Neuronal stem cell (in vitro differentiated cells): ENCODE results near the gene HPCAL1.
A peak's percentile ranks its signal among the peaks of the same experiment; 100 is the strongest.

Experiments used
- DNase-seq: peaks from one replicate; pipeline ENCODE4 v3.0.0-alpha.2; 2013; ENCODE audit warnings: low spot score
- H2AFZ ChIP-seq: one replicate; pipeline ENCODE4 v1.6.1; 2013; ENCODE audit warnings: mild to moderate bottlenecking, low read length, inconsistent platforms
- H2AK5ac ChIP-seq: 2 replicates; pipeline ENCODE4 v1.6.1; 2013; ENCODE audit warnings: low read depth, mild to moderate bottlenecking, inconsistent platforms, low read length, moderate library complexity, mixed read lengths
- H2BK120ac ChIP-seq: 2 replicates; pipeline ENCODE4 v1.6.1; 2013; ENCODE audit warnings: low read depth, mild to moderate bottlenecking, inconsistent platforms, low read length, moderate library complexity, mixed read lengths
- H2BK12ac ChIP-seq: one replicate; pipeline ENCODE4 v1.6.1; 2013; ENCODE audit warnings: low read length, inconsistent platforms
- H2BK15ac ChIP-seq: 2 replicates; pipeline ENCODE4 v1.6.1; 2013; ENCODE audit warnings: mild to moderate bottlenecking, low read length, inconsistent platforms, mixed read lengths
- H2BK5ac ChIP-seq: one replicate; pipeline ENCODE4 v1.6.1; 2013; ENCODE audit warnings: inconsistent platforms, mild to moderate bottlenecking, low read length, moderate library complexity
- H3K14ac ChIP-seq: one replicate; pipeline ENCODE4 v1.6.1; 2013; ENCODE audit warnings: low read length, inconsistent platforms
- H3K18ac ChIP-seq: 2 replicates; pipeline ENCODE4 v1.6.1; 2013; ENCODE audit warnings: low read length, inconsistent platforms
- H3K23ac ChIP-seq: 2 replicates; pipeline ENCODE4 v1.6.1; 2013; ENCODE audit warnings: low read depth, mild to moderate bottlenecking, mixed read lengths, low read length, inconsistent platforms; ENCODE audit not compliant: poor library complexity
- H3K27ac ChIP-seq: replicated peaks from 3 replicates; pipeline ENCODE4 v1.5.1; 2013; ENCODE audit warnings: low read length, inconsistent platforms
- H3K27me3 ChIP-seq, 3 experiments: 2 replicates each; pipeline ENCODE4 v1.6.1; 2013; ENCODE audit warnings: low read length in 3 of 3, mild to moderate bottlenecking in 2 of 3, inconsistent platforms in 1 of 3, low read depth in 1 of 3, mixed read lengths in 1 of 3, moderate library complexity in 1 of 3; ENCODE audit not compliant: control insufficient read depth in 3 of 3, insufficient read depth in 3 of 3
- H3K36me3 ChIP-seq, 2 donors: replicated peaks in 1 of 2; 2 replicates each; pipeline ENCODE4 v1.6.1; 2013; ENCODE audit warnings: low read length in 2 of 2; ENCODE audit not compliant: control insufficient read depth in 2 of 2, insufficient read depth in 2 of 2
- H3K4ac ChIP-seq: 2 replicates; pipeline ENCODE4 v1.6.1; 2013; ENCODE audit warnings: inconsistent platforms, mild to moderate bottlenecking, low read length, moderate library complexity
- H3K4me1 ChIP-seq, 2 donors: 1 replicate in 1 of 2; 2 replicates in 1 of 2; pipeline ENCODE4 v1.6.1; 2013; ENCODE audit warnings: low read length in 2 of 2, low read depth in 1 of 2; ENCODE audit not compliant: control insufficient read depth in 2 of 2, insufficient read depth in 1 of 2
- H3K4me2 ChIP-seq: one replicate; pipeline ENCODE4 v1.6.1; 2013; ENCODE audit warnings: mild to moderate bottlenecking, low read length, inconsistent platforms; ENCODE audit not compliant: insufficient read depth, poor library complexity, severe bottlenecking
- H3K4me3 ChIP-seq, 2 donors: 2 replicates each; pipeline ENCODE4 v1.5.1; 2013; ENCODE audit warnings: low read length in 2 of 2, mild to moderate bottlenecking in 2 of 2, inconsistent platforms in 1 of 2, moderate library complexity in 1 of 2
- H3K79me1 ChIP-seq: one replicate; pipeline ENCODE4 v1.6.1; 2013; ENCODE audit warnings: low read depth, mild to moderate bottlenecking, inconsistent platforms, low read length, moderate library complexity
- H3K9ac ChIP-seq: one replicate; pipeline ENCODE4 v1.6.1; 2013; ENCODE audit warnings: mild to moderate bottlenecking, low read depth, low read length, inconsistent platforms; ENCODE audit not compliant: poor library complexity
- H3K9me3 ChIP-seq, 2 donors: replicated peaks in 1 of 2; 2 replicates each; pipeline versions ENCODE3 to v1.6.1; 2013; ENCODE audit warnings: low read length in 2 of 2, mild to moderate bottlenecking in 2 of 2, inconsistent platforms in 1 of 2, low read depth in 1 of 2, mixed read lengths in 1 of 2, moderate library complexity in 1 of 2; ENCODE audit not compliant: control insufficient read depth in 2 of 2, insufficient read depth in 1 of 2
- H4K8ac ChIP-seq: one replicate; pipeline ENCODE4 v1.6.1; 2013; ENCODE audit warnings: low read depth, mild to moderate bottlenecking, inconsistent platforms, low read length, moderate library complexity
- H4K91ac ChIP-seq: one replicate; pipeline ENCODE4 v1.6.1; 2013; ENCODE audit warnings: low read length, low read depth, mild to moderate bottlenecking, inconsistent platforms; ENCODE audit not compliant: poor library complexity
- WGBS, 2 donors: extraction: QIAGEN DNeasy Blood & Tissue Kit; methylation state at CpG; one replicate each; pipeline ENCODE4 v1.1.7; 2013; ENCODE audit warnings: missing lambda C conversion rate in 2 of 2, mixed read lengths in 1 of 2; ENCODE audit not compliant: insufficient read length in 2 of 2, insufficient replicate concordance in 1 of 2; ENCODE audit errors: extremely low coverage in 2 of 2; 5-methylcytosine and 5-hydroxymethylcytosine counted together

HPCAL1 gene

DNA sequence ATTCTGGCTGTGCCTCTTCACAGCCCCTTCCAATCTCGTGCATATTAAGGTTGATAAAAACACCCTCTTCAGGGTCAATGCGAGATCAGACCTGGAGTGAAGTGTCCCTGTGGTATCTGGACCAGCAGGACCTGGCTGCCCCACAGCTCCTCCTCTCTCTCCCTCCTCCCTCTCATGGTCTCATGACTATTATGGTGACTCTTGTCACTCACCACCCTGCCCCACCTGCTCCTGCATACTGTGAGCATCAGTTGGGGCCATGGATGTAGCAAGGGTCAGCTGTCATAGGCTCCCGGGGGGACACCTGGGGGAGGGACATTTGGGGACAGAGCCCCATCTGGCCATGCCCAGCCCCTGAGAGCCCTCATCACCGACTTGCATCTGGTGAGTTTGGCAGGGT lies 95.2 kb downstream of the HPCAL1 start:
- H3K27me3 ChIP-seq, result no peaks in the 10 kb centered on the region
- no peak overlapping the region for H3K4me3 ChIP-seq
- no peak overlapping the region for H3K23ac ChIP-seq
- no peak overlapping the region for H3K9ac ChIP-seq
- no CpG with 5 or more reads among the region's 4 CpGs for WGBS, 2 donors
- H3K79me1 ChIP-seq, result peaks cover 3% of the 10 kb centered on the region
- no peak overlapping the region for H3K14ac ChIP-seq
- no peak for DNase-seq
- no peaks in the 10 kb centered on the region for H3K36me3 ChIP-seq
- H2BK120ac ChIP-seq, result no peak overlapping the region
- no peak overlapping the region for H3K4me2 ChIP-seq
- H4K8ac ChIP-seq, result no peak overlapping the region
- H3K9me3 ChIP-seq, result no peaks in the 10 kb centered on the region
- no peak overlapping the region for H2BK12ac ChIP-seq
- H2AK5ac ChIP-seq, result peak overlapping the region; percentile 2
- no peak overlapping the region for H4K91ac ChIP-seq
- no peak overlapping the region for H2BK15ac ChIP-seq
- no peak overlapping the region for H2BK5ac ChIP-seq
- H3K18ac ChIP-seq, result no peak overlapping the region
- H3K27ac ChIP-seq, result no peak overlapping the region
- H3K4me1 ChIP-seq, result peaks cover 0 to 6% of the 10 kb centered on the region in 2 donors
- H2AFZ ChIP-seq, result no peak overlapping the region
- H3K4ac ChIP-seq, result no peak overlapping the region

DNA sequence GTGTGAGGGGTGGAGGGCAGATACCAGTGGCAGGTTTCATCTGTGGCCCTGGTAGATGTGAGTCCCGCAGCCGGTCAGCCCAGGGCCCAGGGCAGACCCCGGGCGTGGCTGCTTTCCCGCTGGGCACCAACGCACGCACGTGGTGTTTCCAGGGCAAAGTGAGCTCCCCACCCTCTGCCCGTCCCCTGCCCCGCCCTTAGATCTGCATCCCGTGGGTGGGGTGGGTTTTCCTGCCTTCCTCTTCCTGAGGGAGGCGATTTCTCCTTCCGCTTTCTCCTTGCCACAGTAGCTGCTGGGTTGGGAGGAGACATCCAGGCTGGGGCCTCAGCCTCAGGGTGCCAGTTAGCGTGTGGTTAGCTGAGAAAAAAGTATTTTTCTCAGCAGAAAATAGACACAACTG lies 95.8 kb downstream of the HPCAL1 start:
- no peak for DNase-seq
- no peak overlapping the region for H3K18ac ChIP-seq
- peak overlapping the region; percentile 27 for H2BK120ac ChIP-seq
- H3K4me3 ChIP-seq, result no peak overlapping the region
- H3K27ac ChIP-seq, result no peak overlapping the region
- no peaks in the 10 kb centered on the region for H3K27me3 ChIP-seq
- H2BK15ac ChIP-seq, result no peak overlapping the region
- H3K4ac ChIP-seq, result no peak overlapping the region
- H2AFZ ChIP-seq, result no peak overlapping the region
- H3K9ac ChIP-seq, result no peak overlapping the region
- peak overlapping the region; percentile 61 for H3K23ac ChIP-seq
- H3K4me1 ChIP-seq, result peaks cover 0 to under 1% of the 10 kb centered on the region in 2 donors
- H4K91ac ChIP-seq, result no peak overlapping the region
- no peak overlapping the region for H2BK5ac ChIP-seq
- H3K9me3 ChIP-seq, result no peaks in the 10 kb centered on the region
- H3K4me2 ChIP-seq, result no peak overlapping the region
- no peak overlapping the region for H3K14ac ChIP-seq
- WGBS, 2 donors, result no CpG with 5 or more reads among the region's 14 CpGs
- no peak overlapping the region for H2BK12ac ChIP-seq
- peaks cover 3% of the 10 kb centered on the region for H3K79me1 ChIP-seq
- peak overlapping the region; percentile 18 for H2AK5ac ChIP-seq
- H3K36me3 ChIP-seq, result no peaks in the 10 kb centered on the region
- H4K8ac ChIP-seq, result no peak overlapping the region

DNA sequence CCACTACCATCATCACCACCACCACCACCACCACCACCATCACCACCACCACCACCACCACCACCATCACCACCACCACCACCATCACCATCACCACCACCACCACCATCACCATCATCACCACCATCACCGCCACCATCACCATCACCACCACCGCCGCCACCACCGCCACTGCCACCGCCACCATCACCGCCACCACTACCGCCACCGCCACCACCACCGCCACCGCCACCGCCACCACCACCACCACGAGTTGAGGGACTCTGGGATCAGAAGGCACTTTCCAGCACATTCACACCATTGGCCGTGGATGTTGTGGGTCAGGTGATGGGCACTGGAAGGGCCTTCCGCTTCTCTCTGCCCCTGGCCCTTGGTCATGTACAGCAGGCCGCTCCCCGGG lies 96.7 kb downstream of the HPCAL1 start:
- no peak overlapping the region for H3K4me2 ChIP-seq
- no peak overlapping the region for H3K14ac ChIP-seq
- H3K79me1 ChIP-seq, result peaks cover 3% of the 10 kb centered on the region
- no peaks in the 10 kb centered on the region for H3K36me3 ChIP-seq
- no peak overlapping the region for H4K91ac ChIP-seq
- no peaks in the 10 kb centered on the region for H3K9me3 ChIP-seq
- no peak overlapping the region for H2AFZ ChIP-seq
- no peak overlapping the region for H2BK15ac ChIP-seq
- no peak overlapping the region for H3K4me3 ChIP-seq
- H2BK12ac ChIP-seq, result no peak overlapping the region
- 80% methylated on average over 5 of the region's 16 CpGs for WGBS, 2 donors
- no peak overlapping the region for H3K27ac ChIP-seq
- H2BK5ac ChIP-seq, result no peak overlapping the region
- H3K27me3 ChIP-seq, result no peaks in the 10 kb centered on the region
- H3K4ac ChIP-seq, result no peak overlapping the region
- H3K9ac ChIP-seq, result no peak overlapping the region
- no peak overlapping the region for H2AK5ac ChIP-seq
- no peak for DNase-seq
- H3K18ac ChIP-seq, result no peak overlapping the region
- peaks cover 0 to 2% of the 10 kb centered on the region in 2 donors for H3K4me1 ChIP-seq
- H3K23ac ChIP-seq, result no peak overlapping the region
- no peak overlapping the region for H2BK120ac ChIP-seq
- H4K8ac ChIP-seq, result no peak overlapping the region

DNA sequence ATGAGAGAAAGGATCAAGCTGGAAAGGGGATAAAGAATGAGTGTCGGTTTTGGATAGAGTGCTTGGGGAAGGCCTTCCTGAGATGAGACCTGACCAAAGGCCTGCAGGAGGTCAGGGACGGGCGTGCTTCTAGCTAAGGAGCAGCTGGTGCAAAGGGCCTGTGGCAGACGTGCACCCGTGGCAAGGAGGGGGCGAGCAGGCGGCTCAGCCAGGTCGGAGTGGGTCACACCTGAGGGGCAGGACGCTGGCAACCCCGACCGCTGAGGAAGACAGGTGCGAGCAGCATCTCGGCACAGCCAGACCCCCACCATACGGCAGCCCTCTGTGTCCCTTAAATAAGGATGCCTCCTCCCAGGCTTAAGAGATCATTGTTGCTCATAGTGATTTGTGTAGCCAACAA lies 97.3 kb downstream of the HPCAL1 start:
- Histone ChIP-seq H2BK12ac (no peak overlapping the region), H3K36me3 (no peaks in the 10 kb centered on the region), H2BK15ac (peak overlapping the region; percentile 10), H3K9ac (no peak overlapping the region), H4K91ac (no peak overlapping the region), H3K4ac (no peak overlapping the region), H3K79me1 (peaks cover 3% of the 10 kb centered on the region), H3K27ac (no peak overlapping the region), H4K8ac (no peak overlapping the region), H3K14ac (no peak overlapping the region), H2BK120ac (no peak overlapping the region), H3K9me3 (no peaks in the 10 kb centered on the region), H3K4me1 (peaks cover 0 to 4% of the 10 kb centered on the region in 2 donors), H2AFZ (no peak overlapping the region), H3K18ac (no peak overlapping the region), H3K4me2 (no peak overlapping the region), H2BK5ac (no peak overlapping the region), H3K27me3 (no peaks in the 10 kb centered on the region), H3K23ac (no peak overlapping the region), H2AK5ac (no peak overlapping the region), H3K4me3 (no peak overlapping the region)
- DNase-seq, result no peak
- no CpG with 5 or more reads among the region's 14 CpGs for WGBS, 2 donors
